Fibroblast of skin of right quadriceps (primary cell): ENCODE data around the gene TASP1.

Experiments
- DNase-seq: peaks from one replicate; pipeline ENCODE4 v3.0.0-alpha.2; 2013

The TASP1 gene

DNA sequence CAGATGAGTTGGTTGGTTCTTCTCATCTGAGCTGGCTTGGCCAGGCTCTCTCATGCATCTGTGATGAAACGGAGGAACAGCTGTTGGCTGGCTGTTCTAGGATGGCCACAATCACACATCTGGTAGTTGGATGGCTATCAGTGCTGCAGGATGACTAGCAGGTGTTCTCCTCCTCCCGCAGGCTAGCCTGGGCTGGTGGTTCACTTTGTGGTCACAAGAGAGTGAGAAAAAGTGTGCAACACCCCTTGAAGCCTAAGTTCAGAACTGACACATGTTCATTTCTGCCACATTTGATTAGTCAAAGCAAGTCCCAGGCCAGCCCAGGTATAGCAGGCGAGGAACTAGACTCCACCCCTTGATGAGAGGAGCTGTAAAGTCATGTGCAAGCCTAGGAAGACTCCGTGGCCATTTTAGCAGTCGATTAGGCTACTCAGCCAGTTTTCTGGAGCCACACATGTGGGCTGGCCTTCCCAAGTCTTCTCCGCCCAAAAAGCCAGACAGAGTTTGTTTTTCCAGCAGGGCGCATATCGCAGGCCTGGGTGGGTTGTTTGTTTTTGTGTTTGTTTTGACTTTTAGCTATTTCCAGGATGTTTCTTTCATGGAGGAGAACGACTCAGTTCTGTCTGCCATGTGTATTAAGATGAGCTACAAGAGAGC, 296.9 kb downstream of the TASP1 start:
- no peak for DNase-seq

GRCh38 chr20:13340088-13340487, 298.6 kb downstream of the TASP1 start:
- DNase-seq = no peak
